NOMO-1 (cell line): Measurements from ENCODE around the gene GULP1.

Source experiments
- DNase-seq, 2 experiments: peaks; one replicate each; lab custom pipeline; 2025; ENCODE audit not compliant: unreplicated experiment in 2 of 2; lab: John Stamatoyannopoulos, UW

The GULP1 gene

GRCh38 chr2:188322569-188323551 is 31.2 kb downstream of the GULP1 start:
- DNase-seq, result no peak

DNA sequence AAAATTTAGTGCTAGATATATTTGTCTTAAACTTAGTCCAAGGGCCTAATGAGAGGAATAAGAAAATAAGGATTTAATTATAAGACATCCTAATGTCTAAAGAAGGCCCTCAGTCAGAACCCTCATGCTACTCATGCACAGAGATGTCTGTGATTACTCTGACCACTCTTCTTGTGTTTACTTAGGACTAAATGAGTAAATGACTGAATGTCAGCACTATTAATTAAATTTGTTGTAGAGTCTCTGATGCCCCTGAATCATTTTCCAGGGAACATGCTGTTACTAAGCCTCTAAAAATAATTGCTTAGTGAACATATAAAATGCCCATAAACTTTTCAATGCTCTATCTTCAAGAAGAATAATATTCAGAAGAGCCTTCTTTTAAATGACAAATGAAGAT is 32.4 kb downstream of the GULP1 start:
- DNase-seq, result no peak

DNA sequence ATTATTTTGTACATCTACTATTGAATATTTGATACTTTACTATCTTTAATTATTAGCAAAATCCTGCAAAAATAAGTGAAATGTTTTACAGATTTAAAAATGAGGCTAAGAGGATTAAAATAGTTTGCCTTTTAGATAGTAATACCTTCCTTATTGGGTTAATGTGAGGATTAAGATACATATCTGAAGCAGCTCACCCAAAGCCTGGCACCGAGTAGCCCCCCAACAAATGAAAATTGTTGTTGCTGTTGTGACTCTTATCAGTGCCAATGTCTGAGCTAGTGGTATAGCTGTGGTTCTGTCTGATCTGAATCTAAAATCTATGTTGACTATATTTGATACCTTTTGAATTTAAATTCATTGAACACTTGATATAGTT is 34.6 kb downstream of the GULP1 start:
- no peak for DNase-seq

DNA sequence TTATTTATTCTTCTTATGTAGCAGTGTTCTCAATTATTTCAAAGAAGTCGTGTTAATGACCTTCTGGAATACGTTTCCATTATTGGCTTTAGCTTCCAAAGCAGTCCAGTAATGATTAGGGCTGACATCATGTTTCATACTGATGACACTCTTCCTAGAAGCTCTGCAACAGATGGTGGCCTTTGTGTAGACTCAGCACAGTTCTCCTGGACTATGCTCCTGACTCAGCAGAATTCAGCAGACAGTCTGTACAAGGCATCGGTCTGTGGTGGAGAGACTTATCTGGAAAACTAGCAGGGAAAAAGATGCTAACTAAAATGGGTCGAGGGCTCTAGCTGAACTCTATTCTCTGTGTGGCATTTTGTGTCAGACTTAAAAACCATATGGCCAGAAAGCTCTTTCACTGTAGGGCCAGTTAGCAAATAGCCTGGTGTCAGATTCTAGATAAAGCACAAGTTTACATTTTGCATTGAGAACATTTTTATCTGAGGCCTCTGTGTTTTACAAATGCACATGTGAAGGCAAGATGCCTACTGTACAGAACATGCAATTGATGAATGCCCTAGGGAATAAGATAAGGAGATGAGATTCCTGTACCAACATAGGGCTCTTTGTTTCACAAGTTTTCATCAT is 35.1 kb downstream of the GULP1 start:
- no peak for DNase-seq

DNA sequence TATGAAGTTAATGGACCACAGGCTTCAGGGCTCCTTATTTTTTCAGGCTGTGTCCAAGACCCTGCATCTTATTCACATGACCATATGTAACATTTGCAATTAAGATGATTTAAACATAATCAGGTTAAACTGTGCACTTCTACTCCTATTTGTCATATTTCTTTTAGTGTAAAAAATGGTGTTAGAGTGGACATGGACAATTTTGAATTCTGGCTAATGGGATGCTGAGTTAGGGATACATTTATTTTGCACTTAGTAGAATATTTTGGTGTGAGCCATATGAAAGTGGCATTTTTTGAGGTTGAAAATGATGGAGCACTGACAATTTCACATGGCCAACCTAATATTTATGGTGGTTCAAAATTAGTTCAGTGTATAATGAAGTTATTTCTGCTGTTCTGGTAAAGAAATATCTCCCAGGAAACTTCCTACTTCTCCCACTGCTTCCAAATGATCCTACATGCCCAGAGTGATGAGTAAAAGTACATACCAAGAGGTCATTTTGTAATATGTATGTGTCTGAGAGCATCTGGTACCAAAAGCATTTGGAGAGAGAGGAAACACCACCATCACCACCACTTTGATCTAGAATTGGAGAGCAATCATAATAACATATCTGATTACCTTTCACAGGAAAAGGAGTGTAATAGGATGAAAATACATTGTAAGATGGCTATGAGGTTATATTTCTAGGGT is 36.0 kb downstream of the GULP1 start:
- DNase-seq, result no peak

- DNase-seq, result no peak
Observed at GRCh38 chr2:188328419-188328818, 36.7 kb downstream of the GULP1 start.

DNA sequence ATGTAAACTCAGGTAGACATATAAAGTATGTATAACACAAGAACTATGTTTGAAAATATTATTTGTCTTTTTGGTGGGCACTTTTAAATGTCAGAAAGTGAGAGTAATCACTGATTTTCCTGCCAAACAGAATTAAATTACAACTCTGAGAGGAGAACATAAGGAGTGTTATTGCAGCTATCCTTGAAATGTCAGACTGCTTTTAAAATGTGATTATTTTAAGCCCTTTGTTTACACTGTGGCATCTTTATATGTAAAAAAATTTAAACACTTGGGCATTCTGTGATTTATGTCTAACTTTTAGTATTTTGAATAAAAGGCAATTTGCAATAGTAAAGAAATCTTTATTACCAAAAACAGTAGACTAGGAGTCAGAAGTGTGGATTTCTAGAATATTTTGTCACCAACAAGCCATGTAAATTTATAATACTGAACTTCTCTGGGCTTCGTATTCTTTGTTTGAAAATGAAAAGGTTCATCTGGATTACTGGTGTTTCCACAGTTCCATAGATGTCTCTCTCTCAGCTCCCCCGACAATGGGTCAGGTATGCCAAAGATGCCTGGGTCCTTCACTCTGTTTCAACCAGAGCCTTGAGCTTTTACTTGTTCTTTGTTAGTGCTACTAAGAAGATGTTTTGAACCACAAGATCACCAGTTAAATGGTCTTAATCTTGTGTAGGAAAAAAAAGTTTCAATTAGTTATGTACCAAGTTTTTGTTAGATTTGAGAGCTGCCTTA is 38.8 kb downstream of the GULP1 start:
- DNase-seq, result no peak

GRCh38 chr2:188332619-188333018 is 40.9 kb downstream of the GULP1 start:
- no peak for DNase-seq

- no peak for DNase-seq
Observed at GRCh38 chr2:188333751-188334524, 42.3 kb downstream of the GULP1 start.

GRCh38 chr2:188338463-188338862 is 46.8 kb downstream of the GULP1 start:
- no peak for DNase-seq

DNA sequence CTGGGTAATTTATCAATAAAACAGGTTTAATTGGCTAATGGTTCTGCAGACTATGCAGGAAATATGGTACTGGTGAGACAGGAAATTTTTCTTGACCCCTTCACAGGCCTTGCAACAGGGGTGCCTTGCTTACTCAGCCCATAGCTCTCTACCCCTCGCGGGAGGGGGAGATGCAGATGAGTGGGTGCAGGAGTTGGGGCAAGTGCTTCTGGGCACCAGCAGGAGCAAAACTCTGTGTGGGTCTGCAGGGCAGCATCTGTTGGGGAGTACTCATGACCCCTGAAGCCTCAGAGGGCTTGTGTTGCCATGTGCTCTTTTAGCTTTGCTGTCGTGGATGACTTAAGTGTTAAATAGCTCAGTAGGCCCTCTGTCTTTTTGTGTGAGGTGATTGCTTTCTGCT is 48.6 kb downstream of the GULP1 start:
- DNase-seq, result no peak

DNA sequence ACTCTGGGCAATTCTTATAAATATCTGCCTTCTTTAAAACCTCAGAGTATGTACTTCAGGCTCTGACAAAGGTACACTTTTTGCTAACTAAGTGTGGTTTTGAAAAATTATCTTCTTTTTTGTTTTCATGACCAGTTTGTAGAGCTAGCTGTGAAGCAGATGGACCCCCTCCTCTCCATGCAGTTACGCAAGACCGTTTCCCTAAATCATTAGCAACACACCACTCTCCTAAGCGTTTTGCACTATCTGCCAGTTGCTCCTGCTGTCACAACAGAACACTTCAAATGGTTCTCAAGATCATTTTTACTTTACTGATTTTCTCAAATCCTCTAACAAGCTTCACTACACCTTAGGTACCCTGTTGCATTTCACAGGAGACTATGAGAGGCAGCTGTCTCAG is 53.3 kb downstream of the GULP1 start:
- no peak for DNase-seq

DNA sequence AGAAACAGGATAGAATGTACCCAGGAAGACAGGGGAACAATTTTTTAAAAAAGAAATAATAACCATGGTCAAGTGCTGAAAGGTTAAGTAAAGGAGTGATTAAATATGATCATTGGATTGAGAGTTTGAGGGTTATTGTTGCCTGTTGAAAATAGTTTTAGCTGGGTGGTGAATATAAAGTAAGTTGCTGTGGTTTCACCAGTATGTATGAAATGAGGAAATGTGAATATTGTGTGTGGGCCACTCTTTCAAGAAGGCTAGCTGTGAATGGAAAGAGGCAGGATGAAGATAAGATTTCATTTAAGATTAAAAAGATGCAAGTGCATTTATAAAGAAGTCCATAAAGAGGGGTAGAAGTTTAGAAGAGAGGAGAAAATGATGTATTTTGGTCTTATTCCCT is 53.8 kb downstream of the GULP1 start:
- no peak for DNase-seq

DNA sequence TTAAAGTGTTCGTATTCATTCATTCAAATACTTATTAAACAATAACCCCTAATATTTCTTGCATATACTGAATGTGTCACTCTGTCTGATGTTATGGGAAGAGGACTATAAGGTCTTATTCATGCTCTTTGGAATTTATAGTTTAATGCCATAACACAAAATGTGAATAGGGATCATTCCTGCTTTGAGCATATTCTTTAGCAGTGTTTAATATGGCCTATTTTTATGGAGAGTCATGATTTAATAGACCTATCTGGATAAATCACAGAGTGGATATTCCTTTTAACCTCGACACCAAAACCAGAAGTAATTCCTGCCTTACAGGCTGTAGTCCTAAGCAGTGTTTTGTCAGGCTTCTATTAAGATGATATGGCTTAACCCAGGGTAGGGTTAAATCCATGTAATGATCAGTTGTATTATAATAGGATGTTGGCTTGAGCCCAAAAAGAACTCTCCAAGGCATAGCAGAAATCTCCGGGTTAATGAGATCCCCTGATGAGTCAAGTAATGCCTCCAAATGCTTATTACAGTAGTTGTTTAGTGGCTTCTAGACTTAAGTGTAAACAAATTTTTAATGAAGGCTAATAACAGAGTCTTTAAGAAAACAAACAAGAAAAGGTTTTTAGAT is 54.3 kb downstream of the GULP1 start:
- no peak for DNase-seq

DNA sequence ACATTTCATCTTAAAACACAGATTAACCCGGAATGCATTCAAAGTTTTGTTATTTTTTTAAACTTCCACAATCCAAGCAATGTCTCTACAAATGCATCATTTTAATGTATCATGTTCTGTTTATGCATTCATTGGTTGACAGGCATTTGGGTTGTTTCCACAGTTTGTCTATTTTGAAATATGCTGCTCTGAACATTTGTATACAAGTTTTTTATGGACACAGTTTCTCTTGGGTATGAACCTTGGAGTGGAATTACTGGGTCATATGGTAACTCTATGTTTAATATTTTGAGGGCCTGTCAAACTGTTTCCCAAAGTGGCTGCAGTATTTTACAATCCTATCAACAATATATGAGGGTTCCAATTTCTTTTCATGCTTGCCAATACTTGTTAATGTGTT is 57.3 kb downstream of the GULP1 start:
- no peak for DNase-seq

DNA sequence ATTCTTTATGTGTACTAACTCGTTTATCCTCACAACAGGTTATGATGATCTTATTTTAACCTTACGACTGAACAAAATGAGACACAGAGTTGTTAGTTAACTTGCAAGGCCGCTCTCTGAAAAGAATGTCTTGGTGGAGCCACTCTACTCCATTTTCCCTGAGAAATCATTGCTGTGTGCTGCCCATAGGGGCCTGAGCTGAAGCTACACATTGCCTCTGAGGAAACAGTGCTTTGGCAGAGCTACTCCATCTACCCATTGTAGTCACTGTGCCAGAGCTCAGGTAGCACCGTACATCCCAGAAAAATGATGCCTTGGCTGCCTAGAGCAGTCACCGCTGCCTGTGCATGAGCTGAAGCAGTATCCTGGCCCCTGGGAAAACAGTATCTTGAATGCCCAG is 61.6 kb downstream of the GULP1 start:
- DNase-seq, result no peak

DNA sequence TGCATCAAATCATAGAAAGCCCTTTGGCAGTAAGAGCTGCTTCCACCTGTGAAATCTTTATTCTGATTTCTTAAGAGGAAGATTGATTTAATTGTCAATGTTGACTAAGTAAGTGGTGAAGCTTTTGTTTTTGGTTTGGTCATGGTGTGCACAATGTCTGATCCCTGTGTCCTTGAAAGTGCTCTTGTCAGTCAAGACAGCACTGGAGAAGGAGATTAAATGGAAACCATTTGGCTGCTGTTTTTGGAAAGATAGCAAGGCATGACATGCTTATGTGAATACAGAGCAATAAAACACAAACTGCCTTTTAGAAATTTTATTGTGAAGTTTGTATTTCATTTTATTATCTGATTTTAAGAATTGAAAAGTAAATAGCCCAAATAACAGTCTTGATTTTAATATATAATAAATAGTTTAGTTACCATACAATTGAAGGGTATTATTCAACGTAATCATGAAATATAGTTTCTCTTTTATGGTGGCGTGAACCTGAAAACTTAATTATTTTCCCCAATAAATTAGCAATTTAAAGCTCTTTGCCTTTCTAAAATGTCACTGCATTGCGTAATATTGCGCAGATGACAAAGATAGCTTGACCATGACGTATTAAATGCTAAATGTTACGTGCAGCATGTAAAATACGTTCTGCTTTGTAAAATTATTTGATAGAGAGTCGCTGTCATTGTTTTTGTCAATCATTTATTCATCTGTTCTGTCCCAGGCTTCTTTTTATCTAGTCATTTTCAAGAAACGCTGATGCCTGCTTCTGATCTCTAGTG is 69.0 kb downstream of the GULP1 start:
- no peak for DNase-seq

- no peak for DNase-seq
Observed at GRCh38 chr2:188364033-188364630, 72.5 kb downstream of the GULP1 start.
